ENCODE data around the gene VPS26B. TPM values are rescaled to one million over a fixed set of nuclear protein-coding genes. Genes with fewer than 3 reads are reported as not detected.
"Not testable (repeated sequence)": the region's sequence is repeated elsewhere in the genome, so short reads cannot be mapped to it uniquely, and the experiment has no call there.

VPS26B gene
- total RNA-seq, 2 donors from 2014 or later: 32.5 to 33.6 TPM

DNA sequence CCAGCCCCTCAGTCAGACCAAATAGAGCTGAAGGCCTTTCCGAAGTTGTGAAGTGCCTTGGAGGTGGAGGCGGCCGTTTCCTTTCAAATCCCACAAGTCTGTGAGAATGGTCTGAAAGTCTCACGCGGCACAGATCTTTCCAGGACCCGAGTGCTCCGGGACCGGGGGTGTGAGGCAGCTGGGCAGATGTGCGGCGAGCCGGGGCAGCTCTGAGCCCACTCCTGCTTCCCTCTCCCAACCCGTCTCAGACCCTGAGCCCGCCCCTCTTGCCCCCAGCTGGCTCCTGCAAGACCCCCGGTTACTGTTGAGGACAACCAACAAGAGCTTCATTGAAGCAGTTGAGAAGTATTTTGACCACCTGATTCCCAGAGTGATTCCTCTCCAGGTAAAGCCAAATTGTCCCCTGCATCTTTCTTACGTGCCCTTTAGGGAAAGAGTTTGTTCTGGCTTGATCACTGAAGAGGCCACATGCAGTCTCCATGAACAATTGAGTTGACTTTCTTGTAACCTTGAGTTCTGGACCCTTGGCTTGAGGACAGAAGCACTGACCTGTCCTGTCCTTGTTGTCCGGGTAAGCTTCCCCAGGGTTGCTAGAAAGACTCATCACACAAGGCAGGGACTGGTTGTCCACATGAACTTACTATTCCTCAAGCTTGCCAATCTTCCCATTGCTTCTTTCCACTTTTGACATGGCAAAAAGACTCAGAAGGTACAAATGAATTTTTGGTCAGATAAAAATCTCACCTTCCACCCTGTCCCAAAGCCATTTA lies 59.2 kb downstream of the VPS26B start:
- Histone ChIP-seq H3K4me3 (ENCODE audit: low read length) (no peak overlapping the region), H3K4me1 (ENCODE audit: control insufficient read depth, insufficient read depth, low read length) (no peaks in the 10 kb centered on the region), H3K9ac (ENCODE audit: extremely low read depth, low read length, poor library complexity, severe bottlenecking) (no peak overlapping the region), H3K27me3 (ENCODE audit: control insufficient read depth, insufficient read depth, low read length, poor library complexity, severe bottlenecking) (no peaks in the 10 kb centered on the region), H3K9me3 (ENCODE audit: control insufficient read depth, low read length) (peaks cover 3% of the 10 kb centered on the region), H3K36me3 (ENCODE audit: control insufficient read depth, insufficient read depth, low read length) (no peaks in the 10 kb centered on the region), H3K27ac (ENCODE audit: low read depth, low read length) (no peak overlapping the region)
- Mint-ChIP-seq H3K27ac (no peak overlapping the region), H3K4me3 (no peak overlapping the region), H3K4me1 (no peaks in the 10 kb centered on the region), H3K36me3 (ENCODE audit: low read depth) (no peaks in the 10 kb centered on the region), H3K27me3 (ENCODE audit: insufficient read depth) (no peaks in the 10 kb centered on the region), H3K9me3 (no peaks in the 10 kb centered on the region)
- DNase-seq: no peak
- TF ChIP-seq, protein P1, sequence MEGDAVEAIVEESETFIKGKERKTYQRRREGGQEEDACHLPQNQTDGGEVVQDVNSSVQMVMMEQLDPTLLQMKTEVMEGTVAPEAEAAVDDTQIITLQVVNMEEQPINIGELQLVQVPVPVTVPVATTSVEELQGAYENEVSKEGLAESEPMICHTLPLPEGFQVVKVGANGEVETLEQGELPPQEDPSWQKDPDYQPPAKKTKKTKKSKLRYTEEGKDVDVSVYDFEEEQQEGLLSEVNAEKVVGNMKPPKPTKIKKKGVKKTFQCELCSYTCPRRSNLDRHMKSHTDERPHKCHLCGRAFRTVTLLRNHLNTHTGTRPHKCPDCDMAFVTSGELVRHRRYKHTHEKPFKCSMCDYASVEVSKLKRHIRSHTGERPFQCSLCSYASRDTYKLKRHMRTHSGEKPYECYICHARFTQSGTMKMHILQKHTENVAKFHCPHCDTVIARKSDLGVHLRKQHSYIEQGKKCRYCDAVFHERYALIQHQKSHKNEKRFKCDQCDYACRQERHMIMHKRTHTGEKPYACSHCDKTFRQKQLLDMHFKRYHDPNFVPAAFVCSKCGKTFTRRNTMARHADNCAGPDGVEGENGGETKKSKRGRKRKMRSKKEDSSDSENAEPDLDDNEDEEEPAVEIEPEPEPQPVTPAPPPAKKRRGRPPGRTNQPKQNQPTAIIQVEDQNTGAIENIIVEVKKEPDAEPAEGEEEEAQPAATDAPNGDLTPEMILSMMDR (conservative IDR thresholded peaks at IDR 0.05): no peak
- WGBS, 2 experiments (ENCODE audit: insufficient coverage in 1 of 2, insufficient read length in 1 of 2): 86 to 89% methylated on average over 9 to 16 of the region's 16 CpGs

DNA sequence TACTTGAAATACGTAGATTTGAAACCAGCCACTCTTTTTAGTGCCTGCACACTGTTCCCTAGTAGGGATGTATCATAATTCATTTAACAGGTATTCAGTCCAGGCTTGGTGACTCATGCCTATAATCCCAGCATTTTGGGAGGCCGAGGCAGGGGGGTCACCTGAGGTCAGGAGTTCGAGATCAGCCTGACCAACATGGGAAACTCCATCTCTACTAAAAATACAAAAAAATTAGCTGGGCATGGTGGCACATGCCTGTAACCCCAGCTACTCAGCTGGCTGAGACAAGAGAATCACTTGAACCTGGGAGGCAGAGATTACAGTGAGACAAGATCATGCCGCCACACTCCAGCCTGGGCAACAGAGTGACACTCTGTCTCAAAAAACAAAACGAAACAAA lies 59.9 kb downstream of the VPS26B start:
- WGBS, 2 experiments (ENCODE audit: insufficient coverage in 1 of 2, insufficient read length in 1 of 2): 92 to 94% methylated on average over 3 to 5 of the region's 5 CpGs
- H3K4me1 Mint-ChIP-seq; H3K9me3 Mint-ChIP-seq; DNase-seq; H3K36me3 Mint-ChIP-seq (ENCODE audit: low read depth); H3K9me3 ChIP-seq (ENCODE audit: control insufficient read depth, low read length); H3K4me3 Mint-ChIP-seq; H3K36me3 ChIP-seq (ENCODE audit: control insufficient read depth, insufficient read depth, low read length); H3K9ac ChIP-seq (ENCODE audit: extremely low read depth, low read length, poor library complexity, severe bottlenecking); H3K27me3 ChIP-seq (ENCODE audit: control insufficient read depth, insufficient read depth, low read length, poor library complexity, severe bottlenecking); H3K27me3 Mint-ChIP-seq (ENCODE audit: insufficient read depth); H3K4me3 ChIP-seq (ENCODE audit: low read length); H3K27ac Mint-ChIP-seq; H3K4me1 ChIP-seq (ENCODE audit: control insufficient read depth, insufficient read depth, low read length); H3K27ac ChIP-seq (ENCODE audit: low read depth, low read length): not testable (repeated sequence)

DNA sequence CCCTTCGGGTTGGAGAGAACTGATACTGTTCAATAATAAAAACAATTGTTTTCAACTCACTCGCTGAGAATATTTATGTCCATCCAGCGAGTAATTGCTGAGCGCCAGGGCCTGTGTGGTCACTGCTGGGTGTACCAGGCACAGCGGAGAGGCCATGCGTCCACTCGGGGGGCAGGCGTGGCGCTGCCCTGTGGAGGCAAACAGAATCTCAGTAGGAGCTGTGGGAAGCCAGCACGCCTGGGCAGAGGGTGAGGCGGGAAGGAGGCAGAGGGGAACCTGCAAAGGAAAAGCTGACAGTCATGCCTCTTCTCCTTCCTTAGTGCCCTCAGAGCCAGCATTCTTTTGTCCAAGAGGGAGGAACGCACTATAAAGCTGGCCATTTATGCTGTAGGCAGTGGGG lies 63.1 kb downstream of the VPS26B start:
- Histone ChIP-seq H3K27ac (ENCODE audit: low read depth, low read length) (no peak overlapping the region), H3K9ac (ENCODE audit: extremely low read depth, low read length, poor library complexity, severe bottlenecking) (no peak overlapping the region), H3K27me3 (ENCODE audit: control insufficient read depth, insufficient read depth, low read length, poor library complexity, severe bottlenecking) (no peaks in the 10 kb centered on the region), H3K4me3 (ENCODE audit: low read length) (no peak overlapping the region), H3K9me3 (ENCODE audit: control insufficient read depth, low read length) (no peaks in the 10 kb centered on the region), H3K36me3 (ENCODE audit: control insufficient read depth, insufficient read depth, low read length) (no peaks in the 10 kb centered on the region), H3K4me1 (ENCODE audit: control insufficient read depth, insufficient read depth, low read length) (no peaks in the 10 kb centered on the region)
- Mint-ChIP-seq H3K9me3 (no peaks in the 10 kb centered on the region), H3K27me3 (ENCODE audit: insufficient read depth) (no peaks in the 10 kb centered on the region), H3K27ac (no peak overlapping the region), H3K36me3 (ENCODE audit: low read depth) (no peaks in the 10 kb centered on the region), H3K4me1 (no peaks in the 10 kb centered on the region), H3K4me3 (no peak overlapping the region)
- DNase-seq: no peak
- WGBS, 2 experiments (ENCODE audit: insufficient coverage in 1 of 2, insufficient read length in 1 of 2): 94% methylated on average over 10 to 12 of the region's 12 CpGs
- TF ChIP-seq, protein P1 (conservative IDR thresholded peaks at IDR 0.05): no peak

Measured in endodermal cell (in vitro differentiated cells).